A673 (cell line): ENCODE results near the gene ABRACL.

ENCODE experiments used
- EZH2 ChIP-seq: fragments of 200-600 bp; sonication (generic); IDR thresholded peaks from 2 replicates; pipeline ENCODE4 v1.6.1; 2017; ENCODE audit warnings: borderline replicate concordance, low read depth, mild to moderate bottlenecking, mixed read lengths, antibody characterized with exemption, low read length; ENCODE audit not compliant: poor library complexity, severe bottlenecking
- TF ChIP-seq, protein P1 (sequence below): fragments of 300-800, 200-600 bp; sonication (generic); conservative IDR thresholded peaks from 2 replicates; pipeline ENCODE4 v1.5.1; 2017; ENCODE audit warnings: low read depth, mild to moderate bottlenecking, antibody characterized with exemption, low read length, moderate library complexity, mixed read lengths

DNA sequence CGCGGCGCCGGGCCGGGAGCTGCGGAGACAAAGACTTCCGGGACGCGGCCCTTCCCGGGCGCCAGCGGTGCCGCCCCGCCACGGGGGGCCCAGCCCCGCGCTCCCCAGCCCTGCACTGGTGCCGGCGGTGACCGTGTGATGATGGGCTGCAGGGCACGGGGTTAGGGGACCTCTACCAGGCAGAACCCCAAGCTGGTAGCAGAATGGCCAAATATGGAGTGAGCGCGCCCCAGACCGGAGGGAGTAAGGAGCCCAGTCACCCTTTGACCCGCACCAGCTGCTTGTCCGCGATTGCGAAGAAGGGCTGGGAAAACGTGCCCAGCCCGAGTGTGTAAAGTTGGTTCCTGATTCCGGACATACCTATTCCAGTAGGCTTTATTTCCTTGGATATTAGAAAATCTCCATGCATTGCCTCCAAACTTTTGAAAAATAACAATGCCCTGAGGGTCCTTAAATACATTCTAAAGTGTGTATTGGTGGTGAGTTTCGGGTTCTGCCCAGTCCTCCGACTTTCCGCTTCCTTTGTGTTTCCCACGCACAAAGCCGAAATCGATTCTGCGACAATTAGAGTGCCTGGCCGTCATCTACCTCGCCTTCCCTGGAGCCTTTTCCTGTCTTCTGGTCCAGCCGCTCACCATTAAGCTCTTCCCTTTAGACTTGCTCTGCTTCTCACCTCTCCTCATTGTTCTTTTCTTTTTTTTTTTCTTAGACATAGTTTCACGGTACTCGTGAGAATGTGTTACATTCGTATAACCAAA is 1.1 kb downstream of the ABRACL start:
- TF ChIP-seq, protein P1, sequence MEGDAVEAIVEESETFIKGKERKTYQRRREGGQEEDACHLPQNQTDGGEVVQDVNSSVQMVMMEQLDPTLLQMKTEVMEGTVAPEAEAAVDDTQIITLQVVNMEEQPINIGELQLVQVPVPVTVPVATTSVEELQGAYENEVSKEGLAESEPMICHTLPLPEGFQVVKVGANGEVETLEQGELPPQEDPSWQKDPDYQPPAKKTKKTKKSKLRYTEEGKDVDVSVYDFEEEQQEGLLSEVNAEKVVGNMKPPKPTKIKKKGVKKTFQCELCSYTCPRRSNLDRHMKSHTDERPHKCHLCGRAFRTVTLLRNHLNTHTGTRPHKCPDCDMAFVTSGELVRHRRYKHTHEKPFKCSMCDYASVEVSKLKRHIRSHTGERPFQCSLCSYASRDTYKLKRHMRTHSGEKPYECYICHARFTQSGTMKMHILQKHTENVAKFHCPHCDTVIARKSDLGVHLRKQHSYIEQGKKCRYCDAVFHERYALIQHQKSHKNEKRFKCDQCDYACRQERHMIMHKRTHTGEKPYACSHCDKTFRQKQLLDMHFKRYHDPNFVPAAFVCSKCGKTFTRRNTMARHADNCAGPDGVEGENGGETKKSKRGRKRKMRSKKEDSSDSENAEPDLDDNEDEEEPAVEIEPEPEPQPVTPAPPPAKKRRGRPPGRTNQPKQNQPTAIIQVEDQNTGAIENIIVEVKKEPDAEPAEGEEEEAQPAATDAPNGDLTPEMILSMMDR, result no peak
- TF ChIP-seq EZH2, result no peak
